NCI-H345 (cell line): ENCODE data around the gene SPDL1.
A peak's percentile ranks its signal among the peaks of the same experiment; 100 is the strongest.

ENCODE experiments used
- DNase-seq: peaks from one replicate; lab custom pipeline; 2025; lab: John Stamatoyannopoulos, UW

Gene SPDL1

GRCh38 chr5:169583424-169584220 lies at the start of gene SPDL1:
SPDL1 (plus strand) TSS chr5:169583773; CDS start chr5:169588417, 4,644 bp downstream.
- peak; percentile 97 for DNase-seq

DNA sequence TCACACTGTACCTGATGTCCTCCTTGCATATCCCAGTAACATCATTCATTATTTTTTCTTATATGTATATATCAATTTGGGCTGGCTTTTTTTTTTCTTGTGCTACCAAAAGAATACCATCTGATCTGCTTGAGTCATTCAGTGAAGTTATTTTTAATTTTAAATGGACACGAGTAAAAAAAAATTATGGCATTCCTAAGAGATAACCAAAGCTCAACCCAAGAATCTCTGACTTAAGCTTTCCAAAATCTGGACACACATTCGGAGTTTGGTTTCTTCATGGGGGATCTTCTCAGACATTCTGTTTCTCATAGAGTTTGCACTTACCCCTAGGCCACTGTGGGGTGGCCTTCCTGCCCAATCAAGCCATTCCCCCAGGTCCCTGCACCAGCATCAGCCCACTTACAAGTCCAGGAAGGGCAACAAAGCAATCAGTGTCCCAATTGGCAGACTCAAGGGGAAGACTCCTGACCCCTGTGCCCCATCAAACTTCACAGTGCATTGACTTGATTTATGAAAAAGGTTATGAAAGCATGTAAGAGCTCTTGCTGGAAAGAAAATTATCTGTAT lies 49.2 kb upstream of the SPDL1 start:
- no peak for DNase-seq

GRCh38 chr5:169534939-169535338 lies 48.6 kb upstream of the SPDL1 start:
- no peak for DNase-seq

- DNase-seq, result no peak
Observed at GRCh38 chr5:169538944-169539343, 44.6 kb upstream of the SPDL1 start.

GRCh38 chr5:169542811-169543210 lies 40.8 kb upstream of the SPDL1 start:
- DNase-seq, result no peak

- DNase-seq, result no peak
Observed at GRCh38 chr5:169544264-169544950, 39.2 kb upstream of the SPDL1 start.

DNA sequence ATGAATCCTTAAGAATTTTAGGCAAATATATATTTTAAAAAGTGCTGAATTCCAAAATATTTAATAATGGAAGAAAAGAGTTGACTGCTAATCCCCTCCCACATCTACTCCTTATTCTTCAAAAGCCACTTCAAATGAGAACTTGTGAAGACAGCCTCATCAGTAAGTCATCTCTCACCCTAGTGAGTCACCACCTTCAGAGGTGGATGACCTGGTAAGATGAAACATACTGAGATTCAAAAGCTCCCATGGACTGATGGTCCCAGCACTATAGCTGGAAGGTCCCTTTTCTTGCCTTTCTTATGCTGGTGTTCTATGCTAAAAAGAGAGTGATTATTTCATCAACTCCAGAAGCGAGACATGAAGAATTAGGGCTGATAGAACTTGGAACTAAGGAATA lies 37.8 kb upstream of the SPDL1 start:
- no peak for DNase-seq

DNA sequence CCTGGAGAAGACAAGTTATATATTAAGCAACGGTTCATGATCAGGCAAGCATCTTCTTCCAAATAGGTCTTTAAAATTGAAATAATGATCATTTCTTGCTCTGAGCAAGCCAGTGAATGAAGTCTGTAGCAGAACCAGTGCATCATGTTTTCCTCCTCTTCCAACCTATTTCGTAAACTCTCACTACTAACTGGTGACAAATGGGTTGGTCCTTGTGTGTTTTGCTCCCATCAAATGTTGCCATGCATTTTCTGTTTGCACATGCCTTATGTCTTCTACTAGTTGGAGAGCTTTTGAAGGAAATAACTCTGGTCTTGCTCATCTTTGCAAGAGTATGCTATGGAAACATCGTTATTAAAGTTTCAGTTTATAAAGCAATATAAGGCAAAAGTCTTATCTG lies 37.2 kb upstream of the SPDL1 start:
- no peak for DNase-seq

DNA sequence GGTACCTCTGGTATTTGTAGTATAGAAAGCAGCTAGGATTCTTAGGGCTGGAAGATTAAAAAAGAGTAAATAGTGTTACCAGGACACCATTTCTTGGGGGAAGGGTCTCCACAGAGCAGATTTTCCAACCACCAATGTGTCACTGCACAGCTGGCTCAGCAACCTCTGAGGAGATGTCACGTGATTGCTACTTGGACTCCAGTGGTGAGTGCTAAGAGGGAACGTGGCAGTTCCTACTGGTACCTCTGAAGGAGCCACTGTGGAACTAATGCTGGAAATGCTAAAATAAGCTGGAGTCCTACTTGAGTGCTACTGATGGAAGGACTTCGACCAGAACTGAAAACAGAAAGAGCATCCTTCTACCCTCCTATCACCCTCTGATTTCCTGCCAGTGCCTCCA lies 36.1 kb upstream of the SPDL1 start:
- DNase-seq, result no peak

DNA sequence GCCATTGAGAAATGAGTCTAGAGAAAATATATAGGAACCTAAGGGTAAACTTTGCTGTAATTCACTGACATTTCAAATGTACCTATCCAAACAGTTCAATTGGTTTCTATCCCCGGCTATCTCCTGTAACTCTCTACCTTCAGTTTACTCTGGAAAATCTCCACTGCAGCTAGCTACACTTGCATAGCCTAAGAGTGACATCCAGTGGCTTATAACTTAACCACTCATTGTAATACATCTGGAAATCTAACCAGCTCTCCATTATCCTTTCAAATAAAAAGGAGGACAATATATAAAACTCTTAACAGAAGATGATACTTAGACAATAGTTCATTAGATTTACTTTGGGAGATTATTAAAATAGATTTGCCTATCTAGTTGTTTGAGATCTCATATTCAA lies 35.3 kb upstream of the SPDL1 start:
- DNase-seq, result peak; percentile 30

- no peak for DNase-seq
Observed at GRCh38 chr5:169549453-169550100, 34.0 kb upstream of the SPDL1 start.

- DNase-seq, result no peak
Observed at GRCh38 chr5:169550227-169550626, 33.3 kb upstream of the SPDL1 start.

DNA sequence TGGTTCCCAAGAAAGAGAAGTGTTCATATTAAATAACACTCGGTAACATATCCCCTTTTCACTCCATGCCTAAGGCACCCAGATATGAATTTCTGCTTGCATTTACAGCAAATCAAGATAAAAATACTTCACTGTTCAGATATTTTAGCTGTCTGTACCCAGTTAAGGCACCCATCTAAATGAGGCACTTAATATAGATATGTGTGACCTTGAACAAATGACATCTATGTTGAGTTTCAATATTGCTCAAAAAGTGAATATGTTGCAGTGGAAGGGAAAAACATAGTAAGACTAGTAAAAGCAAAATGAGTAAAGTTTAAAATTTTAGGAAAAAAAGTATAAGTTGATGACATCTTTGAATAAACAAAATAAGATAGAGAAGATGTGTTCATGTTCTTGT lies 32.4 kb upstream of the SPDL1 start:
- no peak for DNase-seq

DNA sequence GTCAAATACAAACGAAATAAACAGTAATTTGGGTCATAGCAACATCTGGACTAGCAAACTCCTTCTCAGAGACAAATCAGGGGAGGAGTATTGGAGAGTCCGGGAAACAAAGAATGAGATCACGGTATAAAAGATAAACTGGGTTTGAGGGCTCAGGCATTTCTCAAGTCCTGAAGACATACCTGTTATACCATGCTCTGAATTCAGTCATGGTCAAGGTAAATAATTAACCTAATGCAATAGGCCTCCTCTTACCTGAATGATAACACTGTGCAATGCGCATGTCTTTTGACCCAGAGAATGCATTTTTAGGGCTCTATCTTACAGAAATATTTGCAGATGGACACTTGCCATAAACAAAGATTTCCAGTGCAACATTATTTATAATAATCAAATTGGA lies 31.9 kb upstream of the SPDL1 start:
- DNase-seq, result no peak

- DNase-seq, result no peak
Observed at GRCh38 chr5:169554251-169554650, 29.3 kb upstream of the SPDL1 start.

GRCh38 chr5:169557838-169558237 lies 25.7 kb upstream of the SPDL1 start:
- DNase-seq, result no peak

DNA sequence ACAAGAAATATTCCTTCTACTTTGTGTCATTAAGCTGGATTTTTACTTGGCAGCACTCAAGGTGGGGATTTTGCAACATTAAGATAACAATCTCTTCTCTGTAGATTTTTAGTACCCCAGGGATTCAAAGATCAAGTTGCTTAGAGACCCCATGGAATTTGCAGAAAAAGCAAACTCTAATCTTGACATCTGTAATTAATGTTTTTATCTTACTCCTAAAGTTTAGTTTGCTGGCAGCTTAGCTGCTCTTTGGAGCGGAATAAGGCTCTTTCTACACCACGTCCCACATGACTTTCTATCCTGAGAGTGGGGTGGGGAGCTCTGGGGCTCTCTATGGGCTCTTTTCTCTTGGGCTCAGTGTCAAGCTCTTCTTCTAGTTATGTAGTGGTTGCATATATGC lies 21.7 kb upstream of the SPDL1 start:
- no peak for DNase-seq

DNA sequence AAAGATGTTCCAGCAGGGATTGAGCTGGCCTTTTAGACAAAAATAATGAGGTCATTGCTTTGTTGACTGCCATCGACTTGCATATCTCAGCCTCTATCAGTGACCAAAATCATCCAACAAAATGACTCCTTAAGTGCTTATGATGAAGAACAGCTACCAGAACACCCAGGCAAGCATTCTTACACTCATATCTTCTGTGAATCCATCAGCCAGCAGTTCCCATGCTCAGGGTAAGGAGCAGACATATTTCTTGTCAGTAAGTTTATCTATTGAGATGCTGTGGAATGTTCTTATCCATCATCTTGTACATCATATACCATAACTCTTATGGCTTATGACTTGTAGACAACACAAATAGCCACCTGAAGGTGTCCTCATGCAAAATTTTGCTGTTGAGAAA lies 20.2 kb upstream of the SPDL1 start:
- no peak for DNase-seq

- DNase-seq, result no peak
Observed at GRCh38 chr5:169566202-169566601, 17.4 kb upstream of the SPDL1 start.

DNA sequence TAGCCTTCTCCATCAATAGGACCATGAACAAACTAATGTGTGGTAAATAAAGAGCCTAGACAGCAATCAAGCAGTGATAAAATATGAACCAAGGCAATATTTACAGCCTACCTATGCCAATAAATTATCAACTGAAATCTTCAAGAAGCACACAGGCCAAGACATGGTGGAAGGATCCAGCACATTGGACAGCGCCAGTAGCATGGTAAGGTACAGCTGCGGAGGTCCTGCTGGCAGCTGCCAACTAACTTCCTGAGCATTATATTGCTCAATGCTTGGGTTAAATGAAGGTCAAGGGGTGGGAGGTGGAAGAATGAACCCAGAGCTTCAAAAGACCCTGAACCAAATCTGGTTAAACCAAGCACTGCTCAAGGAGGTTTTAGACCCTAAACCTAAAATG lies 16.5 kb upstream of the SPDL1 start:
- no peak for DNase-seq

DNA sequence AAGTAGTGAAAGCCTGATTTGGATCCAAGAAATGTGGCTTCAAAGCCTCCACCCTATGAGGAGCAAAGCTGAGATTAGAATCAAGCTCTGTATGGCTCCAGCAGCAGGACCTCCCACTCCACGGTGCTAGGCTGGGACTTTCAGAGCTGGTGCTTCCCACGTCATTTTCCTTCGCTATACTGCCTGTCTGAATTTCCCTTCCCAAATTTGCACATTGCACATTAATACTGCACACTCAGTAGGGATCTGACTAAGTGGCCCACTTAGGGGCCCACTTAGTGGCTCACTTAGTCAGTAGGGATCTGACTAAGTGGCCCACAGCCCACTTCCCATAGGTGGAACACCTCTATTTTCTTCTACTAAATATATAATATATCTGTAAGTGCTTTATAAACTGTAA lies 14.1 kb upstream of the SPDL1 start:
- DNase-seq, result no peak

DNA sequence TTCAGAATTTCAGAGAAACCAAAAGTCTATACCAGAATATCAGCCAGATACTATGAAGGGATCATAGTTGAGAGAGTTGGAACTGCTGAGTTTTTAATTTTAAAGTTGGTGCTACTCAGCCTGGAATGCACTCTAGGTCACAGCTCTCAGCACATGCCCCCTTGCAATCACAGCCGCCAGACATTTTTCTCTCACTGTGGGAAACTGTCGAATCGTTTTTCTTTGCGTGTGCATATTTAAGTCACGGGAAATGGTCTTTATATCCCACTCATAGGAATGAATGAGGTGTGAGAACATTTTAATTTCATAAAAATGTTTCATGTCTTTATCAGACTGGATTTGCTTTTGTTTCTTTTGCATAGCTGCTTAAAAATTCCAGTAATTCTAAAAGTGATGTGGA lies 12.2 kb upstream of the SPDL1 start:
- no peak for DNase-seq

DNA sequence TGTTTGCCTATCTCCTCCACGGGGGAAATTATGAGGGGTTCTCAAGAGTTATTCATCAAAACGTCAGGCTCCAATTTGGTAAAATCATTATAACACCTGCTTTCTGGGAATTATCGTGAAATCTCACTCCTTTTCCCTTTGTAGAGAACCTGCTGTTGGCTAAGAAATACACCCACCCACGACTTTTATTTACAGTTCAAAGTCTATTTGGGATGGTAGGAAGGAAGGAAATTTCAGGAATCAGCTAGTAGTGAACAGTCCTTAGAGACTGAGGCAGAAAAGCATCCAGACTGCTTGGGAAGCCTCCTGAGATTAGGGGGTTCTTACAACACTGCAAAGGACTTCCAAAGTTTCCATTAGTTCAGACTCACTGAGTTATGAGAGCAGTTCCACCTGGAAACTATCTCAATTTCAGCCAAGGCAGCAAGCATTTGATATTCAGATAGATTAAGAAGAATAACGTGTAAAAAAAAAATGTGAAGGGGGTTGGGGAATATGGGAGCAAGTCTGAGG lies 9.4 kb upstream of the SPDL1 start:
- no peak for DNase-seq
